Ovary (tissue), 9 donors: Measurements from ENCODE around the gene ZCCHC3. TPM values are rescaled to one million over a fixed set of nuclear protein-coding genes. Genes with fewer than 3 reads are reported as not detected.
"Not testable (repeated sequence)": the region's sequence is repeated elsewhere in the genome, so short reads cannot be mapped to it uniquely, and the experiment has no call there.

ENCODE experiments used
- DNase-seq, 5 donors: peaks; one replicate each; pipeline ENCODE4 v3.0.0-alpha.2; 2019 to 2020
- H3K27ac ChIP-seq, 2 donors: fragments of 200-600 bp; one replicate each; pipeline versions ENCODE4 v1.5.1 to v1.8.0; 2019 to 2022
- H3K27me3 ChIP-seq: fragments of 200-600 bp; one replicate; pipeline ENCODE4 v1.8.0; 2022
- H3K36me3 ChIP-seq: fragments of 200-600 bp; sonication (generic); one replicate; pipeline ENCODE4 v1.5.1; 2019
- H3K4me1 ChIP-seq: one replicate; pipeline ENCODE4 v1.8.1; 2013; ENCODE audit warnings: mild to moderate bottlenecking, moderate library complexity; ENCODE audit not compliant: insufficient read depth
- H3K4me3 ChIP-seq: fragments of 200-600 bp; sonication (generic); one replicate; pipeline ENCODE4 v1.5.1; 2017
- H3K9me3 ChIP-seq, 2 donors: fragments of 200-600 bp in 1 of 2; sonication (generic) in 1 of 2; one replicate each; pipeline versions ENCODE4 v1.5.1 to v1.8.1; 2013 to 2019; ENCODE audit warnings: mild to moderate bottlenecking in 1 of 2, moderate library complexity in 1 of 2
- EP300 ChIP-seq: sonication (generic); formaldehyde crosslinking; IDR thresholded peaks from one replicate; pipeline ENCODE4 v1.6.1; 2017; ENCODE audit warnings: antibody characterized with exemption
- POLR2A ChIP-seq: fragments of 450-650 bp; IDR thresholded peaks from one replicate; pipeline ENCODE4 v1.6.1; 2017; ENCODE audit warnings: antibody characterized with exemption, mild to moderate bottlenecking, moderate library complexity
- WGBS, 3 donors: extraction: QIAGEN DNeasy Blood & Tissue Kit in 1 of 3; methylation state at CpG; one replicate each; pipeline versions ENCODE4 v1.1.5 to v1.1.7; 2013 to 2017; 5-methylcytosine and 5-hydroxymethylcytosine counted together
- intact Hi-C, 4 donors: fragments of 100-400 bp; cut with DNase I; formaldehyde crosslinking; loops; one replicate each; pipeline versions ENCODE4 v1.11.0 to v1.15.1; 2022 to 2023
- polyA plus RNA-seq, 2 donors: library from polyadenylated mRNA; stranded (reverse); fragments of 200-250 nt in 1 of 2; fragments of 350-450 nt in 1 of 2; fragmentation: Illumina TruSeq in 1 of 2; extraction: RNeasy Lipid Tissue Mini Kit (QIAGEN cat#74804) in 1 of 2; gene quantifications; one replicate each; pipeline ENCODE4 v1.2.3, GENCODE V29; 2013 to 2014
- total RNA-seq, 7 donors: library from RNA; depleted of rRNA in 2 of 7; stranded (reverse); fragments of >200 nt in 2 of 7; fragmentation: NEBNext Ultra II Directional in 3 of 7; extraction: Animal tissue kit (Norgen Biotek cat#: 25700) in 3 of 7; gene quantifications; one replicate each; pipeline versions ENCODE4 v1.1.0 to v1.2.4, GENCODE V29; 2016 to 2023
- TF ChIP-seq, protein P1 (sequence below), 3 donors: fragments of 450-650 bp in 2 of 3; fragments of 200-600 bp in 1 of 3; IDR thresholded peaks; one replicate each; pipeline versions ENCODE4 v1.5.1 to v1.8.0; 2016 to 2022; ENCODE audit warnings: antibody characterized with exemption in 3 of 3, mild to moderate bottlenecking in 1 of 3
- donor health status: DM: no; HTN: no; CAD: no; lungs with moderate emphysema.
- donor health status: DM: no; HTN: no; CAD: no.
- donor health status: Bipolar disorder and iron deficiency.
- donor health status: DM: yes; HTN: yes; CAD: no.
- donor health status: DM: no; HTN: no; CAD: no.
- donor health status: DM: yes; HTN: yes; CAD: no.

ZCCHC3 gene
- total and polyA plus RNA-seq, 9 donors: 13.6 to 28.1 (median 23.1) TPM

GRCh38 chr20:328975-329695 lies 31.8 kb downstream of the ZCCHC3 start:
- DNase-seq: no peak
- H3K4me1 ChIP-seq: peaks cover 5% of the 10 kb centered on the region
- no peaks in the 10 kb centered on the region for H3K36me3 ChIP-seq
- TF ChIP-seq POLR2A (no peak), EP300 (no peak)
- TF ChIP-seq, protein P1, sequence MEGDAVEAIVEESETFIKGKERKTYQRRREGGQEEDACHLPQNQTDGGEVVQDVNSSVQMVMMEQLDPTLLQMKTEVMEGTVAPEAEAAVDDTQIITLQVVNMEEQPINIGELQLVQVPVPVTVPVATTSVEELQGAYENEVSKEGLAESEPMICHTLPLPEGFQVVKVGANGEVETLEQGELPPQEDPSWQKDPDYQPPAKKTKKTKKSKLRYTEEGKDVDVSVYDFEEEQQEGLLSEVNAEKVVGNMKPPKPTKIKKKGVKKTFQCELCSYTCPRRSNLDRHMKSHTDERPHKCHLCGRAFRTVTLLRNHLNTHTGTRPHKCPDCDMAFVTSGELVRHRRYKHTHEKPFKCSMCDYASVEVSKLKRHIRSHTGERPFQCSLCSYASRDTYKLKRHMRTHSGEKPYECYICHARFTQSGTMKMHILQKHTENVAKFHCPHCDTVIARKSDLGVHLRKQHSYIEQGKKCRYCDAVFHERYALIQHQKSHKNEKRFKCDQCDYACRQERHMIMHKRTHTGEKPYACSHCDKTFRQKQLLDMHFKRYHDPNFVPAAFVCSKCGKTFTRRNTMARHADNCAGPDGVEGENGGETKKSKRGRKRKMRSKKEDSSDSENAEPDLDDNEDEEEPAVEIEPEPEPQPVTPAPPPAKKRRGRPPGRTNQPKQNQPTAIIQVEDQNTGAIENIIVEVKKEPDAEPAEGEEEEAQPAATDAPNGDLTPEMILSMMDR (IDR thresholded peaks at IDR 0.05): no peak
- H3K4me3 ChIP-seq: no peak overlapping the region
- H3K27me3 ChIP-seq: no peaks in the 10 kb centered on the region
- WGBS, 3 donors: 37 to 40% (median 40%) methylated on average over 7 of the region's 7 CpGs
- no peaks in the 10 kb centered on the region for H3K9me3 ChIP-seq
- H3K27ac ChIP-seq: peak overlapping the region in 1 of 2 donors; percentile 97
- intact Hi-C loops: loop anchor here in 1 of 4 donors (10.0 kb wide), 1 partner anchor 1056 kb away; no protein-coding TSS in a partner anchor

GRCh38 chr20:329851-330232 lies 32.5 kb downstream of the ZCCHC3 start:
- no peak for TF ChIP-seq POLR2A
- no peak for TF ChIP-seq EP300
- TF ChIP-seq, protein P1 (IDR thresholded peaks at IDR 0.05): no peak
- Histone ChIP-seq H3K27ac (no peak overlapping the region), H3K4me3 (no peak overlapping the region), H3K36me3 (no peaks in the 10 kb centered on the region), H3K27me3 (no peaks in the 10 kb centered on the region), H3K9me3 (no peaks in the 10 kb centered on the region), H3K4me1 (peaks cover 5% of the 10 kb centered on the region)
- intact Hi-C loops: loop anchor here in 3 of 4 donors (10.0 kb wide), 3 partner anchors 45 to 1055 kb away; no protein-coding TSS in a partner anchor
- no peak for DNase-seq
- 80 to 87% (median 87%) methylated on average over 4 of the region's 4 CpGs for WGBS, 3 donors

DNA sequence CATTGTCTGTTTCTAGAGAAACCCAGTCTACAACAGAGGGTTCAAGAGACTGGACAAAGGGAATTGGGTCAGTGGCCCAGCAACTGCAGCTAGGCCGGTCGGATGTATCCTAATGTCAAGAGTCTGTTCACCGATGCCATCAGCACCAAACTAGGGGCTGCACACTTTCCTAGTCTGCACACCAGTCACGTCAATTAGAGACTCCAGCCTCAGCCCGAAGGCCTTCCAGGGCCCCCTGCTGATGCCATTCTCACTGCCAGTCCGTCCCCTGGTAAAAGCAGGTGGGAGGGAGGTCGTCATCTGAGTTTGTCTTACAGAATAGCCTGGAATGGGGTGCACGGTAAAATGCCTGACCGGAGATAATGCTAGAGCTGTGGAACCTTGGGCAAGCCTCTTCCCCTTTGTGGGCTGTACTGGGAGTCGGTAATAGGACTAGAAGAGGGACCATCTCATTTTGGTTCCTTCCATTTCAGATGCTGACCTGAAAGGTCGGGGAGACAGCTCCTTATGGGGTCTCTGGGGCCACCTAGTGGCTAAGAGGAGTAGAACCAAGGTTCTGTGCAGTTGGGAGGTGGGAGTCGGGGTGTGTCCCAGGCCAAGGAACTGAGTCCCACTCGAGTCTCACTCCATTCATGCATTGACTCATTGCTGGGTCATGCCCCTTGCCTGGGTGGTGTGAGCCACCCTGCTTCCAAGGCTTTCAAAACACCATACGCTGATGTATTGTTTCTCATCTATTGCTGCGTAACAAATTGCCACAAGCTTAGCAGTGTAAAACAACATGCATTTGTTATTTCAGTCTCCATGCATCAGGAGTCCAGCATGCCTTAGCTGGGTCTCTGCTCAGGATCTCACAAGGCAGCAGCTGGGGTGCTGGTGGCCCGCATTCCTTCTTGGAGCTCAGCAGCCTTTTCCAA lies 33.1 kb downstream of the ZCCHC3 start:
- DNase-seq: peak; percentile 53 to 71 (median 56)

DNA sequence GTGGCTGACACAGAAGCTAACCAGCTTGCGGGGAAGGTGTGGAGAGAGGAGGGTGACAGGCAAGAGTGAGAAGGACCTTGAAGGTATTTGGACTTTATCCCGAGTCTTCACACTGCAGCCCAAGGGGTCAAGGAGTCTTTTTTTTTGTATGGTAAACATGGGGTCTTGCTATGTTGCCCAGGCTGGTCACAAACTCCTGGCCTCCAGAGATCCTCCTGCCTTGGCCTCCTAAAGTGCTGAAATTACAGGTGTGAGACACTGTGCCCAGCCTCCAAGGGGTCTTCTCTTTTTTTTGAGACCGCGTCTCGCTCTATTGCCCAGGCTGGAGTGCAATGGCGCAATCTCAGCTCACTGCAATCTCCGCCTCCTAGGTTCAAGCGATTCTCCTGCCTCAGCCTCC lies 37.2 kb downstream of the ZCCHC3 start:
- intact Hi-C loops: loop anchor here in 2 of 4 donors (10.0 kb wide), 2 partner anchors 50 to 70 kb away; no protein-coding TSS in a partner anchor
- H3K27ac ChIP-seq: no peak overlapping the region
- H3K4me1 ChIP-seq: no peaks in the 10 kb centered on the region
- no peaks in the 10 kb centered on the region for H3K9me3 ChIP-seq
- 89 to 95% (median 94%) methylated on average over 8 of the region's 8 CpGs for WGBS, 3 donors
- no peaks in the 10 kb centered on the region for H3K27me3 ChIP-seq
- no peak for DNase-seq
- TF ChIP-seq POLR2A: no peak
- TF ChIP-seq, protein P1 (IDR thresholded peaks at IDR 0.05): no peak
- H3K36me3 ChIP-seq: no peaks in the 10 kb centered on the region
- no peak overlapping the region for H3K4me3 ChIP-seq

More for the DNA sequence above, 33.1 kb downstream of the ZCCHC3 start:
- peaks cover 5% of the 10 kb centered on the region for H3K4me1 ChIP-seq
- H3K36me3 ChIP-seq: no peaks in the 10 kb centered on the region
- H3K27ac ChIP-seq: no peak overlapping the region
- intact Hi-C loops: loop anchor here in 2 of 4 donors (10.0 kb wide), 2 partner anchors 46 to 66 kb away; no protein-coding TSS in a partner anchor
- H3K27me3 ChIP-seq: no peaks in the 10 kb centered on the region
- TF ChIP-seq EP300 (no peak), POLR2A (no peak)
- TF ChIP-seq, protein P1 (IDR thresholded peaks at IDR 0.05): peak; percentile 60 to 82 (median 66)
- no peak overlapping the region for H3K4me3 ChIP-seq
- WGBS, 3 donors: 45 to 47% (median 45%) methylated on average over 16 of the region's 16 CpGs
- H3K9me3 ChIP-seq: no peaks in the 10 kb centered on the region

DNA sequence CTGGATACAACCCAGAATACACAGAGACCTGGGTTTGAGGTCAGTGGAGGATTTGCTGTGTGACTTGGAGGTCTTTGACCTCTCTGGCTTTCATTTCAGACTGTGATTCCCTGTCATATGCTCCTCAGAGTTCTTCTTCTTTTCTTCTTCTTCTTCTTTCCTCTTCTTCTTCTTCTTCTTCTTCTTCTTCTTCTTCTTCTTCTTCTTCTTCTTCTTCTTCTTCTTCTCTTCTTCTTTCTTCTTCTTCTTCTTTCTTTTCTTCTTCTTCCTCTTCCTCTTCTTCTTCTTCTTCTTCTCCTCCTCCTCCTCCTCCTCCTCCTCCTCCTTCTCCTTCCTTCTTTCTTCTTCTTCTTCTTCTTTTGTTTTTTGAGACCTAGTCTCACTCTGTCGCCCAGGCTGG lies 38.7 kb downstream of the ZCCHC3 start:
- H3K27me3 ChIP-seq, H3K4me1 ChIP-seq, H3K9me3 ChIP-seq, H3K27ac ChIP-seq, DNase-seq, H3K4me3 ChIP-seq, H3K36me3 ChIP-seq: not testable (repeated sequence)
- intact Hi-C loops: loop anchor here in 2 of 4 donors (10.0 kb wide), 2 partner anchors 51 to 71 kb away; no protein-coding TSS in a partner anchor
- 82 to 97% (median 95%) methylated on average over 1 of the region's 1 CpG for WGBS, 3 donors
